ENCODE results near the gene LTB4R.

The LTB4R gene

GRCh38 chr14:24325041-24325530, 13.8 kb downstream of the LTB4R start:
- no peak for DNase-seq

GRCh38 chr14:24325963-24326362, 14.7 kb downstream of the LTB4R start:
- no peak for DNase-seq

- DNase-seq = no peak
Measured at GRCh38 chr14:24327303-24327702, 16.0 kb downstream of the LTB4R start.

- DNase-seq = peak in 1 of 14 donors; percentile 12
Measured at GRCh38 chr14:24327914-24328313, 16.6 kb downstream of the LTB4R start.

- DNase-seq = no peak
Measured at GRCh38 chr14:24329073-24329663, 17.9 kb downstream of the LTB4R start.

GRCh38 chr14:24329736-24330135, 18.4 kb downstream of the LTB4R start:
- peak in 1 of 14 donors; percentile 59 for DNase-seq

- no peak for DNase-seq
Measured at GRCh38 chr14:24330973-24331674, 19.8 kb downstream of the LTB4R start.

GRCh38 chr14:24331731-24332267, 20.5 kb downstream of the LTB4R start:
- no peak for DNase-seq

GRCh38 chr14:24332268-24332993, 21.1 kb downstream of the LTB4R start:
- peak in 6 of 14 donors; percentile 16 to 53 (median 33) for DNase-seq

- DNase-seq = no peak
Measured at GRCh38 chr14:24334431-24335291, 23.4 kb downstream of the LTB4R start, which contains the start of gene ADCY4. Gene ADCY4, minus strand, starts transcription at chr14:24335071. Its CDS starts 419 bp downstream, at chr14:24334652.

GRCh38 chr14:24335461-24336171, 24.3 kb downstream of the LTB4R start:
- no peak for DNase-seq

GRCh38 chr14:24337144-24337823, 26.0 kb downstream of the LTB4R start:
- no peak for DNase-seq

GRCh38 chr14:24337824-24338175, 26.5 kb downstream of the LTB4R start:
- no peak for DNase-seq

GRCh38 chr14:24338843-24339242, 27.5 kb downstream of the LTB4R start:
- no peak for DNase-seq

GRCh38 chr14:24339284-24340151, 28.2 kb downstream of the LTB4R start, which contains the start of gene RIPK3:
Gene RIPK3, minus strand, starts transcription at chr14:24339991. Its CDS starts 165 bp downstream, at chr14:24339826.
- DNase-seq = no peak

GRCh38 chr14:24340606-24341005, 29.3 kb downstream of the LTB4R start:
- no peak for DNase-seq

- DNase-seq = no peak
Measured at GRCh38 chr14:24342889-24343288, 31.6 kb downstream of the LTB4R start.

- DNase-seq = no peak
Measured at GRCh38 chr14:24343795-24344660, 32.7 kb downstream of the LTB4R start.

GRCh38 chr14:24347134-24347533, 35.8 kb downstream of the LTB4R start:
- no peak for DNase-seq

Measured in C1 segment of cervical spinal cord (tissue), 14 donors.